ENCODE measurements around the gene CYP4F22.
"Not testable (repeated sequence)": the region's sequence is repeated elsewhere in the genome, so short reads cannot be mapped to it uniquely, and the experiment has no call there.

Gene CYP4F22

GRCh38 chr19:15508035-15508710 is at the start of gene CYP4F22:
Gene CYP4F22, plus strand, starts transcription at chr19:15508525. Its CDS starts 16,812 bp downstream, at chr19:15525337.
- DNase-seq (ENCODE audit: low read depth), result no peak

GRCh38 chr19:15461694-15462093 is 46.6 kb upstream of the CYP4F22 start:
- no peak for DNase-seq (ENCODE audit: low read depth)

DNA sequence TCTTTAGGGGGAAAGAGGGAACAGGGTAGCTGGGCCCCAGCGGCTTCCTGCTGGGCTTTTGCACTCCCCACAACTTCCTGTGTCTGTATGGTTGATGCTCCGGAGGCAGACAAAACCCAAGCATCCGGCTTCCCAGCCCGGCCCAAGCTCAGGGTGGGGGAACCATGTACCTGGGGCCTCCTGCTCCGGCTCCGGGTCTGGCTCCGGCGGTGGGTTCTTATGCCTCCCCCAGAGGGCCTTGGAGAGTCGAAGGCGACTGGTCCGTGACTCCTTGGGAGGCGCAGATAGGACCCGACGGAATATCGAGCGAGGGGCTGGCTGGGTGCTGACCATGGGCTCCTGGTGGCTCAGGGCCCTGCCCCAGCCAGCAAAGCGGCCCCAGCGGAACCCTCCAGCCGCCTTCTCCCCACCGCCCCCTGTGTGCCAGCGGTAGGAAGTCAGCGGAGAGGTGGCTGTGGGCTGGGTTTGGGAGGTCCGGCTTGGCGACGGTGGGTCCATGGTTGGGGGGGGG is 44.4 kb upstream of the CYP4F22 start:
- DNase-seq (ENCODE audit: low read depth), result no peak

DNA sequence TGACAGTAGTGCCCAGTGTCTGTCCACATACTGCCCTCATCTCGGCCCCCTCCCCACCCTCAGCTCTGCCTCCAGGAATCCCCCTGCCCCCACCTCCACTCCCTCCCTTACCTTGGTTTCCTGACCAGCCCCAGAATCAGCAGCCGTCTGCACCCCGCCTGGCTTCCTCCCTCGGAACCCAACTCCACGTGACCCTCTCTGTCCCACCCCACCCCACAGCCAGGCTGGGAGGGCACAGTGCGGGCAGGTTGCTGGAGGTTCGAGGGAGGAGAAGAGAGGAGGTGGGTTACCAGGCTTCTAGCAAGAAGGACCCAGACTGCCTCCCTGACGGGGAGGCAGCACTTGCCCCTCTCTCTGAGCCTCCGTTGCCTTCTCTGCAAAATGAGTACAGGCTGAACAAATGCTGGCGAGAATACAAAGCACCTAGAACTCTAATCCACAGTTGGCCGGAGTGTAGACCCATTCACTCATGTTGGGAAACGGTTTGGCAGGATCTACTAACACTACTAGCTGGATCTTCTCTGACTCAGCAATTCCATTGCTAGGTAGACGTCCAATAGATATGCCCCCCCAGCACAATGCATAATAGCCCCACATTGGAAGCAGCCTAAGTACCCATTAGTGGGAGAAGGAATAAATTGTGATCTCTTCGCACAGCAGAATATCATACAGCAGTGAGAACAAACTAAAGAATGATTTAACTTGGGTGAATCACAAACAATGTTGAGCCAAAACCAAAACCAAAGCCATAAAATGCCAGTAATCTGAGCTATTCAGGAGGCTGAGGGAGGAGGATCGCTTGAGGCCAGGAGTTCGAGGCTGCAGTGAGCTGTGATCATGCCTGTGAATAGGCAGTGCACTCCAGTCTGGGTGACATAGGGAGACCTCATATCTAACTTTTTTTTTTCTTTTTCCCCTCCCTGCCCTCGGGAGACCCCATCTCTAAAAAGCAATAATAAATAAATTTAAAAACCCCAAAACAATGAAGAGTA is 43.6 kb upstream of the CYP4F22 start, which contains the start of gene RASAL3:
RASAL3 (minus strand) TSS at position 151 of the 992 bp plus-strand sequence. CDS start 186 bp downstream, outside the sequence.
- no peak for DNase-seq (ENCODE audit: low read depth)

- DNase-seq (ENCODE audit: low read depth), result no peak
These were observed 41.2 kb upstream of the CYP4F22 start for GRCh38 chr19:15466851-15467733.

GRCh38 chr19:15467734-15468214 is 40.6 kb upstream of the CYP4F22 start:
- no peak for DNase-seq (ENCODE audit: low read depth)

- no peak for DNase-seq (ENCODE audit: low read depth)
These were observed 39.4 kb upstream of the CYP4F22 start for GRCh38 chr19:15468675-15469512.

DNA sequence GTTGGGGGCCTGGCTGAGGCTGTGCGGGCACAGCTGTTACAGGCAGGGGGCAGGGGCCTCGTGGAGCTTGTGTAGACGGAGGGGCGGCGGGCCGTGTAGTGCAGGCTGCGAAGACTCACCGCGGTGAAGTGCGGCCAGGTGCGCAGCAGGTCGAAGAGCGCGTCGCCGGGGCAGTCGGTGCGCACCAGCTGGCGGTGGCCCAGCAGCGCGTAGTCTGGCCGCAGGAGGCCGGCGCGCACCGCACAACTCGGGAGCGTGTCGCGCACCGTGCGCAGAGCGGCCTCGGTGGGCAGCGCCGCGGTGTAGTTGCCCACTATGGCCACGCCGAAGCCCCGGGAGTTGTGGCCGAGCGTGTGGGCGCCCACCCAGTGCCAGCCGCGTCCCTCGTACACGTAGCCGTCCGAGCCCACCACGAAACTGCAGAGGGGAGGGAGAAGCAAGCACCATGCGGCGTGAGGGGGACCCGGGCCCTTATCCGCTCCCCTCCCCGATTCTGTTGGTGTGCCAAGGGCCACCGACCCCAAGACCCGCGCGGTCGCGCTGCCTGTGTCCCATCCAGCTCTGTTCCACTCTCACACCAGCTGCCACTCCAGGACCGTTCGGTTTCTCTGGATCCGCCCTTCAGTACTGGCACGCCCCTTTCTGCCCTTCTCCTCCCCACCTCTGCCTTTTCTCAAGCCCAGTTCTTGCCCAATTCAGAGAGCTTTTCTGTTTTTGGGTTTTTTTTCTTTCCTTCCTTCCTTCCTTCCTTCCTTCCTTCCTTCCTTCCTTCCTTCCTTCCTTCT is 38.6 kb upstream of the CYP4F22 start:
- DNase-seq (ENCODE audit: low read depth), result no peak

- no peak for DNase-seq (ENCODE audit: low read depth)
These were observed 36.7 kb upstream of the CYP4F22 start for GRCh38 chr19:15471639-15472101.

DNA sequence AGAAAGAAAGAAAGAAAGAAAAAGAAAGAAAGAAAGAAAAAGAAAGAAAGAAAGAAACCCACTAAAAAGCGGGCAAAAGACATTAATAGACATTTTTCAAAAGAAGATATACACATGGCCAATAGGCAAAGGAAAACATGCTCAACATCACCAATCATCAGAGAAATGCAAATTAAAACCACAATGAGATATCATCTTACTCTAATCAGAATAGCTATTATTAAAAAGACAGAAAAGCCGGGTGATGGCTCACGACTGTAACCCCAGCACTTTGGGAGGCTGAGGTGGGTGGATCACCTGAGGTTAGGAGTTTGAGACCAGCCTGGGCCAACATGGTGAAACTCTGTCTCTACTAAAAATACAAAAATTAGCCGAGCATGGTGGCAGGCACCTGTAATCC is 34.5 kb upstream of the CYP4F22 start:
- DNase-seq (ENCODE audit: low read depth), result not testable (repeated sequence)

DNA sequence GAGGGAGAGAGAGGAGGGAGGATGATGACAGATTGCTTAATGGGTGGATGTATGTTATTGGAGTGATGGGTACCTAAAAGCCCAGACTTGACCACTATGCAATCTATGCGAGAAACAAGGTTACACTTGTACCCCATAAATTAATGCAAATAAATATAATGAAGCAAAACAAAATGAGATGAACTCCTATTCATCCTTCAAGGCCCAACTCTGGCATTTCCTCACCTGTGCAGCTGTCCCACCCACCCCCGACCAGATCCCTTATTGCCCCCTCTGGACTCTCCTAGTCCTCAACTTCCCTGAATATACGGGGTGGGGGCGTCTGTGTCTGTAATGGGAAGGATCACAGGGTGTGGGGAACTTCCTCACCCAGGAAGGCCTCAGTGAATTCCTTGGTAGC is 33.2 kb upstream of the CYP4F22 start:
- no peak for DNase-seq (ENCODE audit: low read depth)

DNA sequence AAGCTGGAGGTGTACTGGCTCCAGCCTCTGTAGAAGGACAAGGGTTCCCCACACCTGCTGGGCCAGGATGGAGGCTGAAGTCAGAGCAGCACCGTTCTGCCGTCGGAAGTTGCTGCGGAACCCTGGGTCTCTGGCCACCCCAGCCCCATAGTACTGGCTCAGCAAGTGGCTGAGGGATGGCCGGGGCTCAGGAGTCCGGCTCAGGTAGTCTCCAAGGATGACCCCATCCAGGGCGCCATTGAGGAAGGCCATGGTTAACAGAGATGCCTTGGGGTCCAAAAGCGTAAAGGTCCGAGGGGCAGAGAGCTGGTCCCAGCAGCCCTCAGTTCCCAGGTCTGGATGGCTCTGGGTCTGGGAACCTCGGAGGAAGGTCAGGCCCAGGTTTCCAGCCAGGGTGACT is 32.7 kb upstream of the CYP4F22 start:
- DNase-seq (ENCODE audit: low read depth), result no peak

DNA sequence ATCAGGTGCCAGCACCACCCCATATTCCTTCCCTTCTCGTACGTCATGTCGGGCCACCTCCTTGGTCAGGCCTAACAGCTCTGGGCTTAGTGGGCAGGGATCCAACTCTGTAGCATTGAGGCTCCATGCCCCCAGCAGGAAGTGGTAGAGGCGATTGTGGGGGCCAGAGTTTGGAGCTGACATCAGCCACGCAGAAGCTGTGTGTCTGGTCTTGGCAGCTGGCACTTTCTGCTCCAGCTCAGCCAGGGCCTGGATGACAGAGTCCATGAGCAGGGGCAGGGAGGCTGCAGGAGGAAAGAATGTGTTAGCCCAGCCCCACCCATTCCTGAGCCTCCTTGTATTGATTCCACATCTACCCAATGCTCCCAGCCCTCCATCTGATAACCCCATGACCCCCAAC is 32.0 kb upstream of the CYP4F22 start:
- no peak for DNase-seq (ENCODE audit: low read depth)

- DNase-seq (ENCODE audit: low read depth), result no peak
These were observed 28.7 kb upstream of the CYP4F22 start, which contains the start of gene PGLYRP2 for GRCh38 chr19:15479391-15480345. Gene PGLYRP2, minus strand, starts transcription at chr19:15479501. Its CDS starts 130 bp downstream, at chr19:15479371.

- not testable (repeated sequence) for DNase-seq (ENCODE audit: low read depth)
These were observed 27.3 kb upstream of the CYP4F22 start for GRCh38 chr19:15480996-15481395.

DNA sequence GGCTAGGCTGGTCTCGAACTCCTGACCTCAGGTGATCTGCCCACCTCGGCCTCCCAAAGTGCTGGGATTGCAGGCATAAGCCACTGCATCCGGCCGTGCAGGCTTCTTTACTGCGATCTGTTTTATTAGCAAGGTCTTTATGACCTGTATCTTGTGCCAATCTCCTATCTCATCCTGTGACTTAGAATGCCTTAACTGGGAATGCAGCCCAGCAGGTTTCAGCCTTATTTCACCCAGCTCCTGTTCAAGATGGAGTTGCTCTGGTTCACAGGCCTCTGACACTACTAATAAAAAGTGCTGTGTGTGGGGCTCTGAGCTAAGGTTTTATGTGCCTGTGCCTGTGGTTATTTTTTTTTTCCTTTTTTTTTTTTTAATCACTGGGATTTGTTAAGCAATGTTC is 22.6 kb upstream of the CYP4F22 start:
- DNase-seq (ENCODE audit: low read depth), result not testable (repeated sequence)

DNA sequence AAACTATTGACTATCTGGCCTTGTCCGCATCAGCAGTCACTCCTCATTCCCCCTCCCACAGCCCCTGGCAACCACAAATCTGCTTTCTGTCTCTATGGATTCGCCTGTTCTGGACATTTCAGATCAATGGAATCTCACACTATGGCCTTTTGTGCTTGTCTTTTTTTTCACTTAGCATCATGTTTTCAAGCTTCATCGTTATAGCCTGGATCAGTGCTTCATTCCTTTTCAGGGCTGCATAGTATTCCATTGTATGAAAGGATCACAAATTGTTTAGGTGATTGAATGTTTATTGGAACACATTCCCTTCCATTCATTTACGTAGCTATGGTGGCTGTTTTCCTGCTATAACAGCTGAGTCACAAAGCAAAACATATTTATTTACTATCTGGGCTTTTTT is 21.3 kb upstream of the CYP4F22 start:
- DNase-seq (ENCODE audit: low read depth), result no peak

- DNase-seq (ENCODE audit: low read depth), result no peak
These were observed 19.7 kb upstream of the CYP4F22 start for GRCh38 chr19:15488489-15489226.

All from HS-27A (cell line).